CD4-positive, alpha-beta T cell treated with Interleukin-17A for 4 hours (primary cell): ENCODE measurements around the gene UVRAG.
A peak's percentile ranks its signal among the peaks of the same experiment; 100 is the strongest.
"Not testable (repeated sequence)": the region's sequence is repeated elsewhere in the genome, so short reads cannot be mapped to it uniquely, and the experiment has no call there.

Experiments used
- DNase-seq: peaks from one replicate; pipeline ENCODE4 v3.0.0-alpha.2; 2020; ENCODE audit warnings: mixed read lengths

The UVRAG gene

DNA sequence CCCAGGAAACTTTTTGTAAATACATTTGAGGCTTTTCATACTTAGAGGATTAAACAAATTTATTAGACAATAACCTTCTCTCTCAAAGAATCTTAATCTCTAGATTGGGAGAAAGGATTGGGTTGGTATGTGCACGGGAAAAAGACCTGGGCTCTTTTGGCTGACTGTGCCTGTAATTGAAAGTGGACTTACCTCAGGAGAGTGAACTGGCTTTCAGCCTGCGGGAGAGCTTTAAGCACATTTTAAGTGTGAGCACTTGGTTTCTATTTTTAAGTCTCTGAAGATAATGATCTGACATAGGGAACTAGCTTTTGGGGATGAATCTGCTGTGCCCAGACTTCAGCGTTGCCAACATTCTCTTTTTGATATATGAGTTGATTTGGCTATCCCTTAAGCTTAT, 35.8 kb downstream of the UVRAG start:
- no peak for DNase-seq

GRCh38 chr11:75851203-75851602, 36.2 kb downstream of the UVRAG start:
- no peak for DNase-seq

- DNase-seq = no peak
Measured at GRCh38 chr11:75852406-75853017, 37.5 kb downstream of the UVRAG start.

DNA sequence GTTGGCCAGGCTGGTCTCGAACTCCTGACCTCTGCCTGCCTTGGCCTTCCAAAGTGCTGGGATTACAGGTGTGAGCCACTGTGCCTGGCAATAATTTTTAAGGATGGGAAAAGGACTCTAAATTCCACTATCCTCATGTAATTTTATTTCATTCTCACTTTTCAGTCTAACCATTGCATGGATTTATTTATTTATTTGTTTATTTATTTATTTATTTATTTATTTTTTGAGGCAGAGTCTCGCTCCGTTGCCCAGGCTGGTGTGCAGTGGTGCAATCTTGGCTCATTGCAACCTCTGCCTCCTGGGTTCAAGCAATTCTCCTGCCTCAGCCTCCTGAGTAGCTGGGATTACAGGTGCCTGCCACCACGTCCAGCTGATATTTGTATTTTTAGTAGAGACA, 38.6 kb downstream of the UVRAG start:
- not testable (repeated sequence) for DNase-seq

GRCh38 chr11:75853971-75854370, 39.0 kb downstream of the UVRAG start:
- DNase-seq = no peak

GRCh38 chr11:75855206-75855605, 40.2 kb downstream of the UVRAG start:
- DNase-seq = no peak

- DNase-seq = no peak
Measured at GRCh38 chr11:75856912-75857311, 41.9 kb downstream of the UVRAG start.

DNA sequence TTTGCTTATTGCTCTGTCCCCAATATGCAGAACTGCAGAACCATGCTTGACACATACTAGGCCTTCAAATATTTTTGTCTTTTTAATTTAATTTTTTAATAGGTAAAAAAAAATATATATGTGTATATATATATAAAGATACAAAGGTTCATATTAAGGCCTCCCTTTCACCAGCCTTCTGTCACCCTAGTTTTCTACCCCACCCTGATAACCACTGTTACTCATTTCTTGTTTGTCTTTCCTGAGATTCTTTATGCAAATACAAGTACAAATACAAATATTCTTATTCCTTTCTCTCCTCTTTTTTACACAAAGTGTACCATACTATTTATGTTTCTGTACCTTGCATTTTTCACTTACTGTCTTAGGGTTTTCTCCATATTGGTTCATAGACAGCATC, 43.0 kb downstream of the UVRAG start:
- DNase-seq = no peak

DNA sequence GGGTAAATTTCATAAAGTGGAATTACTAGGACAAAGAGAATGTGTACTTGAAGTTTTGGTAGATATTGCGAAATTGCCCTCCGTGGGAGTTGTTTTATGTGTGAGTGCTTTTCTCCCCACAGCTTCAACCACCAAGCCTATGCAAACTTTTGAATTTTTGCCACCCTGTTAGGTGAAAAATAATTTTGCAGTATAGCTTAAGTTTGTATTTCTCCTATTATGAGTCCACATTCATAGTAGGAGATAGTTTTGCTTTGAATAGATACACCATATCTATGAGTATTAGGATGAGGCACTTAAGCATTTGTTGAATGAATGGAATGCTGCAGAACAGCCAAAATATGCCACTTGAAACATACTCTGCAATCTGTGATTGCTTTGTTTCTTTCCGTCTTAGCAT, 43.6 kb downstream of the UVRAG start:
- DNase-seq = no peak

- DNase-seq = no peak
Measured at GRCh38 chr11:75859614-75860013, 44.6 kb downstream of the UVRAG start.

DNA sequence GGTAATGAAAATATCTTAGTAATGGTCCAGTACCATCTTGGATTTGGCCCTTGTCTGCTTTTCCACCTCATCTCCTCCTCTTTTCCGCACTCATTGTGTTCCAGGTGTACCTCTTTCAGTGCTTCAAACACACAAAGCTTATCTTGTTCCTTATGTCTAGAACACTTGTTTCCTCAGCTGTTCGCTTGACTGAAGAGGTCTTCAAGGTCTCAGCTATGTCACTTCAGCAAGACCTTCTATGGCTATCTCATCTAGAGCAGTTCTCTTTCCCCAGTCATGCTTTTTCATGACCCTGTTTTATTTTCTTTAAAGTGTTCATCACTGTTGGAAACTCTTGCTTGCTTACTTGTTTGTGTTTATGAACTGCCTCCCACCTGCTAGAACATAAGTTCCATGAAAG, 47.4 kb downstream of the UVRAG start:
- no peak for DNase-seq

DNA sequence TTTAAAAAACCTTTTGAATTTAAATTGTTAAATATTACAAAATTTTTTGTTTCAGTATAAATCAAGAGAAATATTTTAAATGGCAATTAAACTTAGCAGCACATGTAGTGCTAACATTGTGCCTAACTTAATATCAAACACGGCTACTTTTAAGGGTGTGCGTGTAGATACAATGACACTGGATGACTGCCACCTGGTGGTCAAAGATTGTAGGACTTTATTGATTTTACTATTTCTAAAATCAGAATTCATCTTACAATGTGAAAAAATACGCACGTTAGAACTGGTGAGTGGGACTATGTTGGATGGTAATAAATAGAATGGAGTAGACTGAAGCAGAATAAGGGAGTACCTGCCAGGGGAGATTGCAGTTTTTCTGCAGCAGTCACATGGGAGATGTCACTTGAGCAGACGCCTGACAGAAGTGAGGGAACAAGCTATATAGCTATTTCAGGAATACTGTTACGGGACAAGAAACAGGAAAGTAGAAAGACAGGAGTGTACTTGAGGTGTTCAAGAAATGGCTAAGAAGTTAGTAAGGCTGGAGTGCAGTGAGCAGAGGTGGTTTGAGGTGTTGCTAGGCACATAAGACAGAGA, 52.9 kb downstream of the UVRAG start:
- DNase-seq = peak; percentile 68

GRCh38 chr11:75868990-75869389, 54.0 kb downstream of the UVRAG start:
- DNase-seq = no peak

GRCh38 chr11:75869661-75870455, 54.8 kb downstream of the UVRAG start:
- DNase-seq = no peak

GRCh38 chr11:75872887-75873416, 57.9 kb downstream of the UVRAG start:
- DNase-seq = no peak

GRCh38 chr11:75873417-75874221, 58.6 kb downstream of the UVRAG start:
- DNase-seq = no peak

GRCh38 chr11:75874684-75875341, 59.8 kb downstream of the UVRAG start:
- DNase-seq = no peak

- DNase-seq = not testable (repeated sequence)
Measured at GRCh38 chr11:75877327-75877726, 62.3 kb downstream of the UVRAG start.

GRCh38 chr11:75877931-75878330, 62.9 kb downstream of the UVRAG start:
- DNase-seq = not testable (repeated sequence)

DNA sequence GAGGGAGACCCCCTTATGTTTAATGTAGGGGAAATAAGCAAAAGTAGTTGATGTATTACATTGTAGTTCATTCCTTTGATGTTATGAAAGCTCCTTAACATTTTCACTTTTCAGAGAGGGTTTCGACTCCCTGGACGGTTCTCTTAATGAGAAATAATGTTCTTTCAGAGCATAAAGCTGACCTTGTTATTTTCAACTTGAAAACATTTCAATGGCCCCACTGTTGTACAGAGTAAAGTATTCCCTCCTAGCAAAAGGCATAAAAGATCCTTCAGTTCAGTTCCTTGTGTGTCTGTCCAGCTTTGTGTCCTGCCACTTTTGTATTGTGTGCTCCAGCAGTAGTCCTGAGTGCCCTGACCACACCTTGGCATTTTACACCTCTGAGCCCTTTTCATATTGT, 63.9 kb downstream of the UVRAG start:
- DNase-seq = no peak

DNA sequence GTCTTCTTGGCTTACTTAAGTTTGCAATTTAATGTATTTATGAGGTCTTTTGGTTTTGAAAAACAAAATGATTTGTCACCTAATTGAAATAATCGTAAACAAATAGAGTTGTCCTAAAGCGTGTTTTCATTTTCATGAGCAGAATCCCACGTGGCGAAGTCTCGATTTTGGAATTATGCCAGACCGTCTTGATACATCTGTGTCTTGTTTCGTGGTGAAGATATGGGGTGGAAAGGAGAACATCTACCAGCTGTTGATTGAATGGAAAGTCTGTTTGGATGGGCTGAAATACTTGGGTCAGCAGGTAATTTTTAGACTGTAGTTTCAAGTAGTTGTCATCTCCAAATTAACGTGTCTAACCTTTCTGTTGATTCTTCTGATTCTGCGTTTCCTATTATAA, 64.7 kb downstream of the UVRAG start:
- no peak for DNase-seq

DNA sequence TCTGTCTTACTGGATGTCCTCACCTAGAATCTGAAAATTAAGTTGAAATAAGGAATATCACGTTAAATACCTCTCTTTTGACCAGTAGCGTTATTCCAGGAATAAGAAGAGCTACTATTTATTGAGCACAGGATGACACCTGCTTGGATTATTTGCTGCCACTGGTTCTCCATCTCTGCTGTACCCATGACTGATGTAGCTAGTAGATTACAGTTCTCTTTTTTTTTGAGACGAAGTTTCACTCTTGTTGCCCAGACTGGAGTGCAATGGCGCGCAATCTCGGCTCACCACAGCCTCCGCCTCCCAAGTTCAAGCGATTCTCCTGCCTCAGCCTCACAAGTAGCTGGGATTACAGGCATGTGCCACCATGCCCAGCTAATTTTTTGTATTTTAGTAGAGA, 65.3 kb downstream of the UVRAG start:
- not testable (repeated sequence) for DNase-seq

GRCh38 chr11:75884321-75884720, 69.3 kb downstream of the UVRAG start:
- no peak for DNase-seq
